SJCRH30 (cell line): Measurements from ENCODE around the gene CCNF. TPM values are rescaled to one million over a fixed set of nuclear protein-coding genes. Genes with fewer than 3 reads are reported as not detected.

ENCODE experiments used
- DNase-seq, 2 experiments: peaks; one replicate each; pipeline ENCODE4 v3.0.0-alpha.2; 2015 to 2020
- H3K27ac ChIP-seq: fragments of 250-450 bp; sonication (Bioruptor Pico); 2 replicates; pipeline ENCODE4 v1.5.1; 2020; ENCODE audit warnings: mild to moderate bottlenecking, moderate library complexity
- H3K27me3 ChIP-seq: fragments of 250-450 bp; sonication (Bioruptor Pico); 2 replicates; pipeline ENCODE4 v1.5.1; 2020; ENCODE audit warnings: mild to moderate bottlenecking, moderate library complexity
- H3K36me3 ChIP-seq: fragments of 250-450 bp; sonication (Bioruptor Pico); 2 replicates; pipeline ENCODE4 v1.5.1; 2020; ENCODE audit warnings: mild to moderate bottlenecking, moderate library complexity
- H3K4me1 ChIP-seq: fragments of 250-450 bp; sonication (Bioruptor Pico); 2 replicates; pipeline ENCODE4 v1.5.1; 2020; ENCODE audit warnings: mild to moderate bottlenecking, moderate library complexity
- H3K4me3 ChIP-seq: fragments of 250-450 bp; sonication (Bioruptor Pico); 2 replicates; pipeline ENCODE4 v1.5.1; 2020; ENCODE audit warnings: mild to moderate bottlenecking, moderate library complexity
- H3K9me3 ChIP-seq: fragments of 250-450 bp; sonication (Bioruptor Pico); replicated peaks from 2 replicates; pipeline ENCODE4 v1.5.1; 2020; ENCODE audit warnings: mild to moderate bottlenecking, moderate library complexity
- total RNA-seq: library from RNA; depleted of rRNA; stranded (reverse); fragments of >200 nt; shearing (Covaris generic); gene quantifications from 2 replicates; pipeline ENCODE4 v1.2.3, GENCODE V29; 2014; rRNA removed

The CCNF gene
- total RNA-seq, 1 experiment from 2014 or later, result 54.8 TPM

- Histone ChIP-seq H3K4me1 (peaks cover 32% of the 10 kb centered on the region), H3K4me3 (no peak overlapping the region), H3K27me3 (no peaks in the 10 kb centered on the region), H3K36me3 (no peaks in the 10 kb centered on the region), H3K27ac (no peak overlapping the region), H3K9me3 (no peaks in the 10 kb centered on the region)
- no peak for DNase-seq
These were observed 71.2 kb downstream of the CCNF start for GRCh38 chr16:2500430-2500917.

- H3K27ac ChIP-seq, result no peak overlapping the region
- peaks cover 32% of the 10 kb centered on the region for H3K4me1 ChIP-seq
- H3K36me3 ChIP-seq, result no peaks in the 10 kb centered on the region
- no peaks in the 10 kb centered on the region for H3K9me3 ChIP-seq
- DNase-seq, result peak; percentile 84 to 90
- no peaks in the 10 kb centered on the region for H3K27me3 ChIP-seq
- peak overlapping the region; percentile 25 for H3K4me3 ChIP-seq
These were observed 71.9 kb downstream of the CCNF start for GRCh38 chr16:2500918-2501750.

- H3K4me1 ChIP-seq, result peaks cover 34% of the 10 kb centered on the region
These were observed 73.0 kb downstream of the CCNF start for GRCh38 chr16:2501946-2502895.

DNA sequence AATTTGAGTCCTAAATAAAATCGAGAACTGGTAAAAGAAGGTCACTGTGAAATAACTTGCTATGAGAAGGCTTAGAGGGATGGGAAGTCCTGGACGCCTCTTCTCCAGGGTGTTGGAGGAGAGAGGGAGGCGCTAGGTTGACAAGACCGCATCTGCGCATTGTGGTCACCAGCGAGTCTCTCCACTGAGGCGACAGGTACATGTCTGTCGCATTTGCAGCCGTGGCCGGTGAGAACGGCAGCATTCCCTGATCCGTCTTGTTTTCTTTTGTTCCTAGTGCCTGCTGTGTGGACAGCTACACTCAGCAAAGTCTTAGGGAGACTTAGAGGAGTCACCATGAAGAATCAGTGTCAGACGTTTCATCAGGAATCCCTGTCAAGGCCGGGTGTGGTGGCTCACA lies 76.4 kb downstream of the CCNF start:
- Histone ChIP-seq H3K4me1 (peaks cover 28% of the 10 kb centered on the region), H3K27ac (no peak overlapping the region), H3K4me3 (no peak overlapping the region), H3K36me3 (no peaks in the 10 kb centered on the region), H3K9me3 (no peaks in the 10 kb centered on the region), H3K27me3 (no peaks in the 10 kb centered on the region)
- no peak for DNase-seq

More at GRCh38 chr16:2501946-2502895, 73.0 kb downstream of the CCNF start:
- H3K27ac ChIP-seq, result no peak overlapping the region
- H3K9me3 ChIP-seq, result no peaks in the 10 kb centered on the region
- DNase-seq, result no peak
- H3K36me3 ChIP-seq, result no peaks in the 10 kb centered on the region
- no peaks in the 10 kb centered on the region for H3K27me3 ChIP-seq
- no peak overlapping the region for H3K4me3 ChIP-seq

- peaks cover 19% of the 10 kb centered on the region for H3K4me1 ChIP-seq
- peak; percentile 43 to 54 for DNase-seq
- no peaks in the 10 kb centered on the region for H3K27me3 ChIP-seq
- no peaks in the 10 kb centered on the region for H3K9me3 ChIP-seq
- H3K36me3 ChIP-seq, result no peaks in the 10 kb centered on the region
- peak overlapping the region; percentile 17; the same call in 1 of the 2 replicates for H3K27ac ChIP-seq
- no peak overlapping the region for H3K4me3 ChIP-seq
These were observed 77.9 kb downstream of the CCNF start for GRCh38 chr16:2507052-2507659.

GRCh38 chr16:2507665-2508064 lies 78.4 kb downstream of the CCNF start:
- Histone ChIP-seq H3K27ac (no peak overlapping the region), H3K36me3 (no peaks in the 10 kb centered on the region), H3K4me1 (peaks cover 14% of the 10 kb centered on the region), H3K27me3 (no peaks in the 10 kb centered on the region), H3K9me3 (no peaks in the 10 kb centered on the region), H3K4me3 (no peak overlapping the region)
- DNase-seq, result no peak

Other genes starting within 250 kb of the CCNF start
- 0.13 and 0.24 TPM in 2 replicates for gene CASKIN1, start 232.8 kb upstream of the CCNF start, total RNA-seq
- gene MLST8, start 224.0 kb upstream of the CCNF start, total RNA-seq, result 28.8 and 32.8 TPM in 2 replicates
- 3.6 and 4.1 TPM in 2 replicates for gene BRICD5, start 218.6 kb upstream of the CCNF start, total RNA-seq
- gene PGP, start 214.6 kb upstream of the CCNF start, total RNA-seq, result 13.1 and 14.2 TPM in 2 replicates
- 18.6 and 19.6 TPM in 2 replicates for gene E4F1, start 205.9 kb upstream of the CCNF start, total RNA-seq
- gene DNASE1L2, start 193.0 kb upstream of the CCNF start, total RNA-seq, result 0.96 and 1.7 TPM in 2 replicates
- gene ECI1, start 177.9 kb upstream of the CCNF start, total RNA-seq, result 25.0 and 27.0 TPM in 2 replicates
- gene RNPS1, start 161.3 kb upstream of the CCNF start, total RNA-seq, result 308 and 310 TPM in 2 replicates
- 0.10 TPM in 2 replicates for gene ABCA3, start 88.7 kb upstream of the CCNF start, total RNA-seq
- 26.0 and 30.9 TPM in 2 replicates for gene TEDC2, start 30.7 kb downstream of the CCNF start, total RNA-seq
- gene NTN3, start 41.9 kb downstream of the CCNF start, total RNA-seq, result 5.1 and 5.6 TPM in 2 replicates
- 19.8 and 21.8 TPM in 2 replicates for gene TBC1D24, start 45.7 kb downstream of the CCNF start, total RNA-seq
- 28.7 and 28.8 TPM in 2 replicates for gene ATP6V0C, start 84.5 kb downstream of the CCNF start, total RNA-seq
- 14.8 and 16.1 TPM in 2 replicates for gene AMDHD2, start 90.9 kb downstream of the CCNF start, total RNA-seq
- gene CEMP1, start 102.0 kb downstream of the CCNF start, total RNA-seq, result not detected in 2 replicates
- 27.9 and 28.0 TPM in 2 replicates for gene PDPK1, start 108.6 kb downstream of the CCNF start, total RNA-seq